Kidney epithelial cell (primary cell): ENCODE data around the gene MTX2. TPM values are rescaled to one million over a fixed set of nuclear protein-coding genes. Genes with fewer than 3 reads are reported as not detected.
A peak's percentile ranks its signal among the peaks of the same experiment; 100 is the strongest.

Source experiments
- DNase-seq: peaks from one replicate; pipeline ENCODE4 v3.0.0-alpha.2; 2010; ENCODE audit warnings: low read depth
- H3K27me3 ChIP-seq: 2 replicates; pipeline ENCODE4 v1.6.0; 2011; ENCODE audit warnings: low read length; ENCODE audit not compliant: control insufficient read depth, insufficient read depth
- H3K36me3 ChIP-seq: 2 replicates; pipeline ENCODE4 v1.5.1; 2011; ENCODE audit warnings: low read length; ENCODE audit not compliant: control insufficient read depth, insufficient read depth
- H3K4me3 ChIP-seq: 2 replicates; pipeline ENCODE4 v1.5.1; 2011; ENCODE audit warnings: low read depth, mild to moderate bottlenecking, control low read depth, low read length
- total RNA-seq: library from RNA; depleted of rRNA; stranded (reverse); fragments of >200 nt; gene quantifications from 2 replicates; pipeline ENCODE4 v1.2.3, GENCODE V29; 2015
- TF ChIP-seq, protein P1 (sequence below): IDR thresholded peaks from 2 replicates; pipeline ENCODE4 v1.5.1; 2011; ENCODE audit warnings: mild to moderate bottlenecking, moderate library complexity, low read length, control low read depth, inconsistent platforms; ENCODE audit not compliant: insufficient read depth, poor library complexity, severe bottlenecking

MTX2 gene
- 60.3 and 62.8 TPM in 2 replicates for total RNA-seq

GRCh38 chr2:176269319-176270099 is at the start of gene MTX2:
TSS of gene MTX2 (plus strand) at chr2:176269442. CDS start at chr2:176269630, 188 bp downstream.
- Histone ChIP-seq H3K4me3 (peak within 1 kb of the TSS; percentile 93), H3K36me3 (no peaks in the 10 kb centered on the region), H3K27me3 (no peaks in the 10 kb centered on the region)
- TF ChIP-seq, protein P1, sequence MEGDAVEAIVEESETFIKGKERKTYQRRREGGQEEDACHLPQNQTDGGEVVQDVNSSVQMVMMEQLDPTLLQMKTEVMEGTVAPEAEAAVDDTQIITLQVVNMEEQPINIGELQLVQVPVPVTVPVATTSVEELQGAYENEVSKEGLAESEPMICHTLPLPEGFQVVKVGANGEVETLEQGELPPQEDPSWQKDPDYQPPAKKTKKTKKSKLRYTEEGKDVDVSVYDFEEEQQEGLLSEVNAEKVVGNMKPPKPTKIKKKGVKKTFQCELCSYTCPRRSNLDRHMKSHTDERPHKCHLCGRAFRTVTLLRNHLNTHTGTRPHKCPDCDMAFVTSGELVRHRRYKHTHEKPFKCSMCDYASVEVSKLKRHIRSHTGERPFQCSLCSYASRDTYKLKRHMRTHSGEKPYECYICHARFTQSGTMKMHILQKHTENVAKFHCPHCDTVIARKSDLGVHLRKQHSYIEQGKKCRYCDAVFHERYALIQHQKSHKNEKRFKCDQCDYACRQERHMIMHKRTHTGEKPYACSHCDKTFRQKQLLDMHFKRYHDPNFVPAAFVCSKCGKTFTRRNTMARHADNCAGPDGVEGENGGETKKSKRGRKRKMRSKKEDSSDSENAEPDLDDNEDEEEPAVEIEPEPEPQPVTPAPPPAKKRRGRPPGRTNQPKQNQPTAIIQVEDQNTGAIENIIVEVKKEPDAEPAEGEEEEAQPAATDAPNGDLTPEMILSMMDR, result no peak
- no peak for DNase-seq

GRCh38 chr2:176227874-176228273 is 41.4 kb upstream of the MTX2 start:
- TF ChIP-seq, protein P1, result no peak
- no peak overlapping the region for H3K4me3 ChIP-seq
- H3K36me3 ChIP-seq, result no peaks in the 10 kb centered on the region
- no peak for DNase-seq
- no peaks in the 10 kb centered on the region for H3K27me3 ChIP-seq

DNA sequence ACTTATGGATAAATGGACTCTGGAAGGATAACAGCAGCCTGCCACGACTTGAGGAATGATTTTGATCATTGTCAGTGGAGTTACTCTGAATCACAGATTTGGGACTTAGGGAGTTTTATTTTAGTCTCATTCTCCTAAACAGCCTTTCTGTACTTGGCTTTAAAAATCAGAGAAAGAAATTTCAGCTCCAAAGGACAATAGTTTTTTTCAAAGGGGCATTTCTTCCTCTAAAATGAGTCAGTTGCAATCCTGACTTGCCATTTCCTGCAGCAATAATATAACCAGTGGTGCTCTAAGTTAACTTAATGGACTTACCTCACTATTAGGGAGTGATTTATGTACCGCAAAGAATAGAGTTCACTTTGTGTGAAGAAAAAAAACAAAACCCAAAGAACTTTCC is 35.1 kb upstream of the MTX2 start:
- TF ChIP-seq, protein P1, result no peak
- peak; percentile 54 for DNase-seq
- Histone ChIP-seq H3K4me3 (no peak overlapping the region), H3K27me3 (no peaks in the 10 kb centered on the region), H3K36me3 (no peaks in the 10 kb centered on the region)

DNA sequence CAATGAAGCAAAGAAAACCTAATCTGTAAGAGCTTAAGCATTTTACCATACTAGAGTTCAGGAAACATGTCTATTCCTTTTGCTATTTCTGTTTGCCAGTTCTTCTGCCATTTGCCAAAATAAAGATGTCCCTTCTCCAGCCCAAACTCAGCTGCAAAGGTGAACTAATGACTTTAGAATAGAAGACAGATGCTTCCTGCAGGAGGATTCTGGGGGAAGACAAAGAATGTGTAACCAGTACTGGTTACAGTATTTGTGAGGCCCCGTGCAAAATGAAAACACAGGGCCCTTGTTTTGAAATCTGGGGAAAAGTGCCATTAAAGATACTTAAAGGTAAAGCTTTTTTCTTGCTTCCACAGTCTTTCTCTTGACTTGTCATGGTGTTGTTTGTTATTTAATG is 34.3 kb upstream of the MTX2 start:
- no peak overlapping the region for H3K4me3 ChIP-seq
- H3K36me3 ChIP-seq, result no peaks in the 10 kb centered on the region
- no peaks in the 10 kb centered on the region for H3K27me3 ChIP-seq
- DNase-seq, result no peak
- TF ChIP-seq, protein P1, result no peak

DNA sequence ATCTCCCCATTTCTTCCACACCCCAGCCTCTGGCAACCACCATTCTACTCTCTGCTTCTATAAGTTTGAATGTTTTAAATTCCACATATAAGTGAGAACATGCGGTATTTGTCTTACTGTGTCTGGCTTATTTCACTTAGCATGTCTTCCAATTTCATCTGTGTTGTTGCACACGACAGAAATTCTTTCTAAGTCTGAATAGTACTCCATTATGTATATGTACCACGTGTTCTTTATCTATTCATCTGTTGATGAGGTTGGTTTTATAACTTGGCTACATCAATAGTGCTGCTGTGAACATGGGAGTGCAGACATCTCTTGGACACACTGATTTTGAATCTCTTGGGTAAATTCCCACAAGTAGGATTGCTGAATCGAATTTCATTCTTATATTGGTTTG is 31.8 kb upstream of the MTX2 start:
- no peak for DNase-seq
- no peak overlapping the region for H3K4me3 ChIP-seq
- TF ChIP-seq, protein P1, result no peak
- no peaks in the 10 kb centered on the region for H3K36me3 ChIP-seq
- no peaks in the 10 kb centered on the region for H3K27me3 ChIP-seq

DNA sequence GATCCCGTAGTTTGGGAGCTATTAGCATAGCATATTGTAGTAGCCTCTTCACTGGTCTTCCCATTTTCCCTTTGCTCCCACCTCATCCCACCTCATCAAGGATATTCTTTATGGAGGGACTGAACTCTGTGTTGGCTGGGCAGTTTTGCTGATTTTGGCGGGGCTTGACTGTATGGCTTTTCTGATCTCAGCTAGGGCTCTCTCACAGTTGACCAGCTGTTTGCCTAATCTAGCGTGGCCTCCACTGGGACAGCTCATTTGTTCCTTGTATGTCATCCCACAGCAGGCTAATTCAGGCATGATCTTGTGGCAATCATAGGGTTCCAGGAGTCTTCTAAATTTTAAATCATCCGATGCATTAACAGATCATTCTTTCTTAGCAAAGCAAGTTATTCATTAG is 30.2 kb upstream of the MTX2 start:
- no peaks in the 10 kb centered on the region for H3K36me3 ChIP-seq
- DNase-seq, result no peak
- no peaks in the 10 kb centered on the region for H3K27me3 ChIP-seq
- TF ChIP-seq, protein P1, result no peak
- H3K4me3 ChIP-seq, result no peak overlapping the region
